ENCODE results near the gene RANBP17.

GRCh38 chr5:171242521-171242920 lies 380.7 kb downstream of the RANBP17 start:
- TF ChIP-seq CTCF (conservative IDR thresholded peaks at IDR 0.05; ENCODE audit: low read depth, low read length) (no peak), RCOR1 (IDR thresholded peaks at IDR 0.05; ENCODE audit: insufficient replicate concordance, low read length) (no peak), CEBPB (IDR thresholded peaks at IDR 0.05; ENCODE audit: low read depth, low read length) (no peak), POLR2A (IDR thresholded peaks at IDR 0.05; ENCODE audit: low read depth, low read length) (no peak), USF2 (IDR thresholded peaks at IDR 0.05; ENCODE audit: low read depth, low read length) (no peak), RFX5 (IDR thresholded peaks at IDR 0.05; ENCODE audit: low read depth, low read length) (no peak), FOS (IDR thresholded peaks at IDR 0.05; ENCODE audit: low read depth, low read length) (no peak), MAZ (IDR thresholded peaks at IDR 0.05; ENCODE audit: borderline replicate concordance, low read depth, low read length) (no peak), RAD21 (IDR thresholded peaks at IDR 0.05; ENCODE audit: low read length) (no peak), CHD1 (IDR thresholded peaks at IDR 0.05; ENCODE audit: low read depth, low read length) (no peak), ELK1 (IDR thresholded peaks at IDR 0.05; ENCODE audit: borderline replicate concordance, low read depth, low read length) (no peak), MXI1 (IDR thresholded peaks at IDR 0.05; ENCODE audit: borderline replicate concordance, low read depth, low read length) (no peak), MAFK (IDR thresholded peaks at IDR 0.05; ENCODE audit: low read depth, low read length) (no peak)

All from IMR-90 (cell line).